Measurements from ENCODE around the gene ILF3.

- TF ChIP-seq EZH2 (IDR thresholded peaks at IDR 0.05; ENCODE audit: borderline replicate concordance, control insufficient read depth, low read depth, low read length) (no peak), BCL3 (IDR thresholded peaks at IDR 0.05; ENCODE audit: borderline replicate concordance, insufficient read depth, low read depth, low read length, poor library complexity, severe bottlenecking) (no peak), CTCF (IDR thresholded peaks at IDR 0.05 in 2 of 3, conservative IDR thresholded peaks at IDR 0.05 in 1 of 3; ENCODE audit: control insufficient read depth in 2 of 3, extremely low read depth in 1 of 3, insufficient read depth in 1 of 3, low read depth in 3 of 3, low read length in 3 of 3) (no peak)
Measured at GRCh38 chr19:10625003-10625761, 29.0 kb upstream of the ILF3 start, which contains the start of gene SLC44A2.
